KBM-7 (cell line): Measurements from ENCODE around the gene FSTL5.
A peak's percentile ranks its signal among the peaks of the same experiment; 100 is the strongest.

ENCODE experiments used
- DNase-seq: peaks from one replicate; pipeline ENCODE4 v3.0.0-alpha.2; 2015
- in situ Hi-C: fragments of 300-500 bp; cut with MboI; formaldehyde crosslinking; loops from 2 replicates; pipeline ENCODE4 v1.14.3; 2020; ENCODE audit warnings: low sequenced_read_pairs, low pct_unique_long_range_greater_than_20kb, mixed read lengths

FSTL5 gene

GRCh38 chr4:161546902-161547301 lies 616.9 kb downstream of the FSTL5 start:
- DNase-seq = no peak
- in situ Hi-C loops = no loop called here

GRCh38 chr4:161540265-161540664 lies 623.5 kb downstream of the FSTL5 start:
- DNase-seq = no peak
- in situ Hi-C loops = no loop called here

- in situ Hi-C loops = no loop called here
- DNase-seq = no peak
Observed at GRCh38 chr4:161538941-161539340, 624.9 kb downstream of the FSTL5 start.

DNA sequence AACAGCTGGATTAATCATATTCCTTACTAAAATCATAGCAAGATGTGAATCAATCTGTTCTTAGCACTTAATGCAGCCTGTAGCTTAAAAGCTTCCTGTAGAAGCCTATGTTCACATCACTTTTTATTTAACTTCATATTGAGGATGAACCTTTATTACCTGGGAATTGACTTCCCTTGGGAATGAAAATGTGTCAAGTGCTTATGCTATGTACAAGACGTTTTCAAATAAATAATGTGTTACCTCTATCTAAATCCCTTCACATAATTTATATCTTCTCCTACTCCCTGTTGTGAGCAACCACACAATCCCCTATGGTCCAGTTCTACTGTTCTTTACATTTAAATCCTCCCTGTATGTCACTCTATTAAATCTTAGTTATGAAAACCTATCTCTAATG lies 633.1 kb downstream of the FSTL5 start:
- no peak for DNase-seq
- in situ Hi-C loops = no loop called here

DNA sequence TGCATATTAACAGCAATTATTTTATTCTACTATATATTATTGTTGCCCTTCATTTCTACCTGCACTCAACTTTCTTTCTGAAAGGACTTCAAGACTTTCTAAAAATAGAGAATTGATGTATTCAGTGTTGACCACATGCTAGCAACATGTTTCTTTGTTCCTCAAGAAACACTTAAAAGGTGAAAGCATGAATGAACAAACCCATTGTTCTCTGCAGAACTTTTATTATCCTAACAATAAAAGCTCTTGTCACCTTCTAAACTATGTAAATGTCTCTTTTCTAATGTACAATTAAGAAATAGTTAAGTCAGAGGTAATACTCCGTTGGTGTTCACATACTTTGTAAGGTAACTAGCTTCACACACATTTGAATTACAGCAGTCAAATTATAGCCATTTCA lies 638.7 kb downstream of the FSTL5 start:
- in situ Hi-C loops = no loop called here
- DNase-seq = no peak

GRCh38 chr4:161522031-161522430 lies 641.8 kb downstream of the FSTL5 start:
- in situ Hi-C loops = no loop called here
- peak; percentile 8 for DNase-seq

DNA sequence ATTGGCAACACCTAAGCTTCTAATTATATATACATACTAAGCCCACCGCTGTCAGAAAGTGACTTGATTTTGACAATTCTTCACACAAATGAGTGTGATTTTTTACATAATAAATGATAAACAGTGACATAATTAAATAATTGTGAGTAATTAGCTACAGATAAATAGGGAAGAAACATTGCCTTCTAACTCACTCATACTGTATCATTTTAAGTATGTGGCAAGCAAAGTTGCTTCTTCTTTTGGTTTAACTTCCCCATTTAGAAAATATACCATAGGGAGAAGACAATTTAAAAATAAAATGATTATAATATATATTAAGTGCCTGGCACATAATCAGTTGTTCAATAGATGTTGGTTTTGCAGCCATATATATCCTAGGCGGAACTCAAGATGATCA lies 644.2 kb downstream of the FSTL5 start:
- DNase-seq = peak; percentile 20
- in situ Hi-C loops = no loop called here

- peak; percentile 7 for DNase-seq
- in situ Hi-C loops = no loop called here
Observed at GRCh38 chr4:161517941-161518340, 645.9 kb downstream of the FSTL5 start.

DNA sequence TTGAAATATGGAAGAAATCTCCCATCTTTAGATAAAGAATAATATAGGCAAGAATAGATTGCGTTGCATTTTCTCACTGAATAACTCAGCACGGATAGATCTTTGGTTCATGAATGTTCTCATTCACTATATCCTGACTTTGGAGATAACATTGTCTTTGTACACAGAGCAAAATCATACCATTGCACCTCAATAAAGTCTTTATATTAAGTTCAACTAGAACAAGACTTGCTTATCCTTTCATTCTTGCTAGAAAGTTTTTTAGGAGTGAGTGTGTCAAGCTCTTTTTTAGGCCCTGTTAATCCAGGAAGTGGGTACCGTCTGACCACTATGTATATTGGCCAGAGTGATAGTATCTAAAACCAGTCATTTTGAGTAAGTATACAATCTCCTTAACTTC lies 658.7 kb downstream of the FSTL5 start:
- no peak for DNase-seq
- in situ Hi-C loops = no loop called here

GRCh38 chr4:161498155-161498554 lies 665.6 kb downstream of the FSTL5 start:
- DNase-seq = no peak
- in situ Hi-C loops = no loop called here

GRCh38 chr4:161486461-161486860 lies 677.3 kb downstream of the FSTL5 start:
- peak; percentile 29 for DNase-seq
- in situ Hi-C loops = no loop called here

DNA sequence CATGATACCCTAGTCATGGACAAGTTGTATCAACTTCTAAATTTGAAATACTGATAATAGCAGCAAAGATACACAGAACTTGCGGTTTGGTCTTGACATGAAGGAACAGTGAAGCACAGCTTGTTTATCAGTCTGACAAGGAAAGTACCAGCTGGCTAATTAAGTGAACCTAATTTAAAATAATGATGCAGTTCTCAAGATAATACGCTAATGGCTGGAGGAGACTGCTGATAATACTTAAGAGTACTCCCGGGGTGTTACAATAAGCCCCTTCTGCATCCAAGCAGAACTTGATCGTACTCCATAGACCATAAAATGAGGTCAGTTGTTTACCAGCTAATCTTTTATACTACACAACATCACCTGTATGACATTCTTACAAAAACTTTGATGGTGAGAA lies 697.5 kb downstream of the FSTL5 start:
- no peak for DNase-seq
- in situ Hi-C loops = no loop called here

GRCh38 chr4:161463436-161463835 lies 700.4 kb downstream of the FSTL5 start:
- no peak for DNase-seq
- in situ Hi-C loops = no loop called here

DNA sequence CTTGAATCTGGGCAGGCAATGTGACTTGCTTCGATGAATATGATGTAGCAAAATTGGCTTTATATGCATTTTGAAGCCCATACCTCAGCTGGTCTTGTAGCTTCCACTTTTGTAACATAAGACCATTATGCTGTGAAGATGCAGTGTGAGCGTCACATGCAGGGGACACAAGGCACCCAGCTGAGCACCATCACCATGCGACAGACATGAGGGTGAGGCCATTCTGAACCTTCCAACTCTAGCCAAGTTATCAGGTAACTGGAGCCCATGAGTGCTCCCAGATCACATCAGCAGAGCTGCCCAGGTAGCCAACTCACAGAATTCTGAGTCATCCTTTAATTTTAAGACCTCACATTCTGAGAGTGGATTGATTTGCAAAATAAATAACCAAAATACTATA lies 705.9 kb downstream of the FSTL5 start:
- in situ Hi-C loops = no loop called here
- DNase-seq = no peak

- in situ Hi-C loops = no loop called here
- no peak for DNase-seq
Observed at GRCh38 chr4:161457311-161457710, 706.5 kb downstream of the FSTL5 start.

DNA sequence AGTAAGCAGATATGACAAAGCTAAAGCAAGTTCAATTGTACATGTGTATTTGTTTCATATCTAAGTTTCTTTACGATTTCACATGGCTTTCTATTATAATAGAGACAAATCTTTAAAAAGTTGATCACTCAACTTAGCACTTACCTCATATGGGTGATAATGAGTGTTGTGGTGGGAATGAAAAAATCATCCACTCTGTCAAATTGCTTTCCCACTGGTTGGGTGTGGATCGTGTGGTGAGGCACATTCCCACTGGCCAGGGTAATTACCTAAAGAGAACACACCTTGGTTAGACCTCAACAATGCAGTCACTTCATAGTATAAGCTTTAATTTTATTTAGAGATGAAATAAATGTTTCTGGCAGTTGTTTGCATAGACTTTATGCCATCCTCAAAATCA lies 708.9 kb downstream of the FSTL5 start:
- no peak for DNase-seq
- in situ Hi-C loops = no loop called here

GRCh38 chr4:161448550-161449180 lies 715.1 kb downstream of the FSTL5 start:
- no peak for DNase-seq
- in situ Hi-C loops = no loop called here

GRCh38 chr4:161444626-161445025 lies 719.2 kb downstream of the FSTL5 start:
- no peak for DNase-seq

DNA sequence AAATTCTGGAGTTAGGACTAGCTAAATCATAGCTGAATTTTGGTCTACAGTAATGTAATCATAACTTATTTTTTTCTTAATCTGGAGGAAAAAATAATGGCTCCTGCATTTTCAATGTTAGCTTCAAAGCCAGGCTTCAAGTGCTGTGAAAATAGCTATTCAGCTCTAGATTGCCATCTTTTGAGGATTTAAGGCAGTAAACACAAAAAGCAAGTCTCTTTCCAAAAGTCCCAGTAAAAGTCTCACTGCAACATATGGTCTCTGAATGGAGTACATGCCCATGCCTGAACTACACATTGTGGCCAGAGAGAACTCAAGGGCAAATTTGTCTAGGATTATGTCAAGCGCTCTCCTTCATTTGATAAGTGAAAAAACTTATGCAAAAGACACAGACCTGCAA lies 720.9 kb downstream of the FSTL5 start:
- no peak for DNase-seq
- in situ Hi-C loops = no loop called here

More at GRCh38 chr4:161444626-161445025, 719.2 kb downstream of the FSTL5 start:
- in situ Hi-C loops = no loop called here

- no peak for DNase-seq
- in situ Hi-C loops = no loop called here
Observed at GRCh38 chr4:161438096-161438495, 725.7 kb downstream of the FSTL5 start.

- no peak for DNase-seq
- in situ Hi-C loops = no loop called here
Observed at GRCh38 chr4:161428180-161428965, 735.4 kb downstream of the FSTL5 start.
